GM12878 (cell line): ENCODE data around the gene UBAC2. TPM values are rescaled to one million over a fixed set of nuclear protein-coding genes. Genes with fewer than 3 reads are reported as not detected.

Experiments
- ATF2 ChIP-seq: IDR thresholded peaks from 2 replicates; pipeline ENCODE4 v1.6.1; 2012; ENCODE audit warnings: low read length, inconsistent platforms
- ATF7 ChIP-seq: fragments of 450-650 bp; IDR thresholded peaks from 2 replicates; pipeline ENCODE4 v1.6.1; 2016; ENCODE audit warnings: low read depth, mild to moderate bottlenecking
- BMI1 ChIP-seq: fragments of 450-650 bp; IDR thresholded peaks from 2 replicates; pipeline ENCODE4 v1.6.1; 2016; ENCODE audit warnings: mild to moderate bottlenecking, moderate library complexity, borderline replicate concordance
- CBFB ChIP-seq: IDR thresholded peaks from 2 replicates; pipeline ENCODE4 v1.6.1; 2016; ENCODE audit warnings: antibody characterized with exemption, low read depth
- CBX3 ChIP-seq: fragments of 200-600 bp; sonication (generic); IDR thresholded peaks from 2 replicates; pipeline ENCODE4 v1.6.1; 2016; ENCODE audit warnings: low read depth, borderline replicate concordance
- DPF2 ChIP-seq: fragments of 450-650 bp; IDR thresholded peaks from 2 replicates; pipeline ENCODE4 v1.6.1; 2017; ENCODE audit warnings: mild to moderate bottlenecking
- EED ChIP-seq: sonication (generic); IDR thresholded peaks from 2 replicates; pipeline ENCODE4 v1.6.1; 2016; ENCODE audit warnings: antibody characterized with exemption, low read depth
- FOS ChIP-seq: IDR thresholded peaks from 3 replicates; pipeline ENCODE4 v1.6.1; 2011; ENCODE audit warnings: borderline replicate concordance; ENCODE audit not compliant: insufficient read length; ENCODE audit errors: extremely low read depth
- HDAC2 ChIP-seq: fragments of 200-600 bp; sonication (generic); IDR thresholded peaks from 2 replicates; pipeline ENCODE4 v1.6.1; 2017
- HSF1 ChIP-seq: fragments of 150-350 bp; IDR thresholded peaks from 2 replicates; pipeline ENCODE4 v1.6.1; 2014; ENCODE audit warnings: mild to moderate bottlenecking, low read depth, low read length
- IKZF2 ChIP-seq, 2 experiments: fragments of 450-650 bp; IDR thresholded peaks; 2 replicates each; pipeline ENCODE4 v1.6.1; 2017; ENCODE audit warnings: mild to moderate bottlenecking in 2 of 2, moderate library complexity in 2 of 2
- JUND ChIP-seq: IDR thresholded peaks from 2 replicates; pipeline ENCODE4 v1.6.1; 2012; ENCODE audit warnings: low read depth, mild to moderate bottlenecking, low read length, improper control_type of control experiment, moderate library complexity
- LARP7 ChIP-seq: fragments of 450-650 bp; IDR thresholded peaks from 2 replicates; pipeline ENCODE4 v1.6.1; 2017; ENCODE audit warnings: mild to moderate bottlenecking
- MTA3 ChIP-seq: IDR thresholded peaks from 2 replicates; pipeline ENCODE4 v1.6.1; 2012; ENCODE audit warnings: low read length, inconsistent platforms, borderline replicate concordance
- NBN ChIP-seq: fragments of 450-650 bp; IDR thresholded peaks from 2 replicates; pipeline ENCODE4 v1.6.1; 2016
- PAX8 ChIP-seq: fragments of 450-650 bp; IDR thresholded peaks from 2 replicates; pipeline ENCODE4 v1.6.1; 2017; ENCODE audit warnings: mild to moderate bottlenecking, moderate library complexity
- POLR2AphosphoS2 ChIP-seq: IDR thresholded peaks from 2 replicates; pipeline ENCODE4 v1.6.1; 2011; ENCODE audit warnings: low read depth, mild to moderate bottlenecking, low read length, improper control_type of control experiment, moderate library complexity
- RAD51 ChIP-seq: fragments of 450-650 bp; IDR thresholded peaks from 2 replicates; pipeline ENCODE4 v1.6.1; 2016; ENCODE audit warnings: moderate library complexity, mild to moderate bottlenecking, inconsistent platforms
- RBBP5 ChIP-seq: fragments of 200-600 bp; sonication (generic); conservative IDR thresholded peaks from 2 replicates; pipeline ENCODE4 v1.6.1; 2016
- RFX5 ChIP-seq: IDR thresholded peaks from 2 replicates; pipeline ENCODE4 v1.6.1; 2011; ENCODE audit warnings: low read depth, low read length, improper control_type of control experiment
- RUNX3 ChIP-seq: IDR thresholded peaks from 2 replicates; pipeline ENCODE4 v1.6.1; 2012; ENCODE audit warnings: low read length, inconsistent platforms
- SIN3A ChIP-seq: IDR thresholded peaks from 2 replicates; pipeline ENCODE4 v1.6.1; 2012; ENCODE audit warnings: low read depth, low read length, improper control_type of control experiment
- SIX5 ChIP-seq: IDR thresholded peaks from 2 replicates; pipeline ENCODE4 v1.6.1; 2011; ENCODE audit warnings: mild to moderate bottlenecking, low read depth, low read length, moderate library complexity; ENCODE audit not compliant: severe bottlenecking
- SMC3 ChIP-seq: IDR thresholded peaks from 2 replicates; pipeline ENCODE4 v1.6.1; 2011; ENCODE audit warnings: low read length, improper control_type of control experiment, borderline replicate concordance
- SREBF1 ChIP-seq: IDR thresholded peaks from 2 replicates; pipeline ENCODE4 v1.6.1; 2012; ENCODE audit warnings: mild to moderate bottlenecking, low read length
- SUPT20H ChIP-seq: IDR thresholded peaks from 2 replicates; pipeline ENCODE4 v1.6.1; 2011; ENCODE audit warnings: low read depth, mild to moderate bottlenecking, low read length, moderate library complexity, borderline replicate concordance; ENCODE audit not compliant: control insufficient read depth
- TBL1XR1 ChIP-seq: IDR thresholded peaks from 2 replicates; pipeline ENCODE4 v1.6.1; 2012; ENCODE audit warnings: low read depth, low read length, improper control_type of control experiment
- ZNF622 ChIP-seq: fragments of 450-650 bp; IDR thresholded peaks from 2 replicates; pipeline ENCODE4 v1.6.1; 2017; ENCODE audit warnings: mild to moderate bottlenecking, inconsistent platforms
- polyA plus RNA-seq, 11 experiments: library from polyadenylated mRNA; depleted of rRNA in 4 of 11; unstranded in 6 of 11; stranded (reverse) in 5 of 11; fragments of >200 nt; fragmentation: Nextera tagmentation in 4 of 11; fragmentation: Illumina TruSeq in 1 of 11; extraction: Ambion mirVana in 4 of 11; extraction: Trizol in 1 of 11; gene quantifications; 1 replicate in 1 of 11; 2 replicates in 10 of 11; pipeline versions ENCODE4 v1.2.1 to v1.2.3, GENCODE V29; 2011 to 2016; ENCODE audit warnings: inconsistent platforms in 2 of 11, missing spikeins in 2 of 11, low read depth in 1 of 11
- total RNA-seq, 4 experiments: library from RNA; depleted of rRNA in 3 of 4; stranded (reverse); fragments of >200 nt in 3 of 4; fragmentation: Illumina TruSeq in 1 of 4; extraction: Trizol in 1 of 4; gene quantifications; 2 replicates each; pipeline versions ENCODE4 v1.2.1 to v1.2.3, GENCODE V29; 2013 to 2021
- TF ChIP-seq, protein P1 (sequence below): fragments of 450-650 bp; IDR thresholded peaks from 2 replicates; pipeline ENCODE4 v1.6.1; 2017; ENCODE audit warnings: low read depth, mild to moderate bottlenecking, moderate library complexity

UBAC2 gene
- total and polyA plus RNA-seq, 10 of the 15 experiments (the other 5 are each of a cell fraction or from before 2014, with no cell fraction given) = 3.0 to 54.6 (median 17.4) TPM

DNA sequence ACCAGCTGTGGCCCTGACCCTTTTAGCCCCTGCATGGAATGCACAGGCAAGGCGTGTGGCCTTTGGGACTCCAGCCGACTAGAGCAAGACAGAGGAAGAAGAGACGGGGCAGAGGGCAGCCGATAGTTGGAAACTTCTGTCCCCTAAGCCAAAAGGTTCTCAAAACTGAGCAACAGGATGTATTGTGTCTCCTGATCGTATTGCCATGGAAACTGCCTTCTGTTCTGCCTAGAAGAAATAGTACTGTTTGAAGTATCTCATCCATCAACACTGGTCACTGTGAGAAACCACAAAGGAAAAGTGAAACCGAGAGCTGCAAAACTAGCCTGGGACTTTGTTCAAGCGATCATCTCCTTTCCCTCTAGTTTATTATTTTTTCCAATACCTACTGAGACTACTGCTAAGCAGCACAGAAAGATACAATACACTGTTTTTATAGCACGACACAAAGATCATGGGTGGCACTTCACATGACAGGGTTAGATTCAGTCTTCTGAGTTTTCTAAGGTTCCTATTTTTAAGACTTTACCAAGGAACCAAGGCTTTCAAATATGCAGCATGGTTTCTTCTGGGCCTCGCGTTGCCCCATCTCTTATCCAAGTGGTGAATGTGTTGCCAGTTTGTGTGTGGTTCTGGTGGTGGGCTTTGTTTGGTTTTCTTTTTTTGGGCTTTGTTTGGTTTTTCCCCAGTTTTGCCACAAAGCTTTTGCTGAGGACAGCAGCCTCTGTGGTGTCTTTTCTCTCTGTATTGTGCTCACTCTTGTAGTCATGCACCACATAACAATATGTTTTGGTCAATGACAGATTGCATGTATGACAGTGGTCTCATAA is 155.8 kb downstream of the UBAC2 start (continued):
- TF ChIP-seq, protein P1, sequence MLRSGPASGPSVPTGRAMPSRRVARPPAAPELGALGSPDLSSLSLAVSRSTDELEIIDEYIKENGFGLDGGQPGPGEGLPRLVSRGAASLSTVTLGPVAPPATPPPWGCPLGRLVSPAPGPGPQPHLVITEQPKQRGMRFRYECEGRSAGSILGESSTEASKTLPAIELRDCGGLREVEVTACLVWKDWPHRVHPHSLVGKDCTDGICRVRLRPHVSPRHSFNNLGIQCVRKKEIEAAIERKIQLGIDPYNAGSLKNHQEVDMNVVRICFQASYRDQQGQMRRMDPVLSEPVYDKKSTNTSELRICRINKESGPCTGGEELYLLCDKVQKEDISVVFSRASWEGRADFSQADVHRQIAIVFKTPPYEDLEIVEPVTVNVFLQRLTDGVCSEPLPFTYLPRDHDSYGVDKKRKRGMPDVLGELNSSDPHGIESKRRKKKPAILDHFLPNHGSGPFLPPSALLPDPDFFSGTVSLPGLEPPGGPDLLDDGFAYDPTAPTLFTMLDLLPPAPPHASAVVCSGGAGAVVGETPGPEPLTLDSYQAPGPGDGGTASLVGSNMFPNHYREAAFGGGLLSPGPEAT = peak; percentile 85; the same call in 1 of the 2 replicates
- no peak for TF ChIP-seq HSF1
- peak; percentile 81 for TF ChIP-seq MTA3
- no peak for TF ChIP-seq SIN3A
- peak; percentile 71; the same call in 1 of the 2 replicates for TF ChIP-seq NBN
- no peak for TF ChIP-seq JUND
- TF ChIP-seq CBFB = peak; percentile 19; the same call in 1 of the 2 replicates
- peak; percentile 43 for TF ChIP-seq RAD51
- TF ChIP-seq BMI1 = peak; percentile 91
- TF ChIP-seq TBL1XR1 = no peak
- TF ChIP-seq CBX3 = no peak
- no peak for TF ChIP-seq SMC3
- TF ChIP-seq ZNF622 = no peak
- no peak for TF ChIP-seq SREBF1
- TF ChIP-seq SUPT20H = no peak
- no peak for TF ChIP-seq HDAC2
- peak; percentile 40; the same call in 1 of the 2 replicates for TF ChIP-seq PAX8
- TF ChIP-seq FOS = no peak
- TF ChIP-seq DPF2 = peak; percentile 79
- peak; percentile 56; the same call in 1 of the 2 replicates for TF ChIP-seq ATF2
- peak; percentile 94 to 96 for TF ChIP-seq IKZF2 (IDR thresholded peaks at IDR 0.05)
- no peak for TF ChIP-seq LARP7
- peak; percentile 92 for TF ChIP-seq RUNX3
- TF ChIP-seq EED = peak; percentile 90
- TF ChIP-seq ATF7 = peak; percentile 66; the same call in 1 of the 2 replicates
- TF ChIP-seq SIX5 = no peak
- no peak for TF ChIP-seq RFX5
- TF ChIP-seq RBBP5 = no peak
- no peak for TF ChIP-seq POLR2AphosphoS2
